PFSK-1 (cell line): ENCODE results near the gene TDRD3.

ENCODE experiments used
- FOXP2 ChIP-seq: optimal IDR thresholded peaks from 2 replicates; pipeline ENCODE3; 2011; ENCODE audit warnings: borderline replicate concordance, control low read depth, inconsistent platforms; ENCODE audit not compliant: insufficient read depth; ENCODE audit errors: extremely low read length, extremely low read depth
- POLR2AphosphoS5 ChIP-seq: IDR thresholded peaks from 2 replicates; pipeline ENCODE4 v1.6.1; 2012; ENCODE audit warnings: low read depth, mild to moderate bottlenecking, control low read depth, low read length, moderate library complexity
- SIN3A ChIP-seq: IDR thresholded peaks from 2 replicates; pipeline ENCODE4 v1.6.1; 2012; ENCODE audit warnings: mild to moderate bottlenecking, low read length, moderate library complexity, borderline replicate concordance; ENCODE audit not compliant: insufficient read depth
- TAF1 ChIP-seq: IDR thresholded peaks from 2 replicates; pipeline ENCODE4 v1.6.1; 2012; ENCODE audit warnings: low read length, control low read depth, borderline replicate concordance; ENCODE audit not compliant: insufficient read depth
- TF ChIP-seq, protein P1 (sequence below), 2 experiments: IDR thresholded peaks; 2 replicates each; pipeline versions ENCODE4 v1.6.1 to v1.8.0; 2011 to 2012; ENCODE audit warnings: low read depth in 2 of 2, low read length in 2 of 2, control low read depth in 1 of 2, inconsistent platforms in 1 of 2, mild to moderate bottlenecking in 1 of 2, moderate library complexity in 1 of 2; ENCODE audit not compliant: insufficient read depth in 1 of 2

TDRD3 gene

DNA sequence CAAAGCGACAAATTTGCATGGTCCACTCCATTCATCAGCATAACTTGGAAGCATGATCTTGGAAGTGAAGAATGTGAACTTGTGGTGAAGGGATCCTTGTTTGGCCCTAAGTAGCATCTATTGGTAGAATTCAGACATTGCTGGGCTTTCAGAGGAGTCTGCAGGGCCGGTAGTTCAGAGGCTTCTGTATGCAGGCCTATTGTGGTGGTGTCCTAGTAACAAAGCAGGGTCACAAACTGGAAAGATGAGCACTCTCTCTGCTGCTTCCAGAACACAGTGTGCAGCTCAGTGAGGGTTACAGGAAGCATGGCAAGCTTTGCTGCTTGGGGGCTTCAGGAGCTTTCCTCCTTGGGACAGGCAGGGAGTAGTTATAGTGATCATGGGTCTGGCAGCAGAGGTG is 206.0 kb downstream of the TDRD3 start:
- TF ChIP-seq FOXP2 (no peak), SIN3A (no peak), POLR2AphosphoS5 (no peak), TAF1 (no peak)
- TF ChIP-seq, protein P1, sequence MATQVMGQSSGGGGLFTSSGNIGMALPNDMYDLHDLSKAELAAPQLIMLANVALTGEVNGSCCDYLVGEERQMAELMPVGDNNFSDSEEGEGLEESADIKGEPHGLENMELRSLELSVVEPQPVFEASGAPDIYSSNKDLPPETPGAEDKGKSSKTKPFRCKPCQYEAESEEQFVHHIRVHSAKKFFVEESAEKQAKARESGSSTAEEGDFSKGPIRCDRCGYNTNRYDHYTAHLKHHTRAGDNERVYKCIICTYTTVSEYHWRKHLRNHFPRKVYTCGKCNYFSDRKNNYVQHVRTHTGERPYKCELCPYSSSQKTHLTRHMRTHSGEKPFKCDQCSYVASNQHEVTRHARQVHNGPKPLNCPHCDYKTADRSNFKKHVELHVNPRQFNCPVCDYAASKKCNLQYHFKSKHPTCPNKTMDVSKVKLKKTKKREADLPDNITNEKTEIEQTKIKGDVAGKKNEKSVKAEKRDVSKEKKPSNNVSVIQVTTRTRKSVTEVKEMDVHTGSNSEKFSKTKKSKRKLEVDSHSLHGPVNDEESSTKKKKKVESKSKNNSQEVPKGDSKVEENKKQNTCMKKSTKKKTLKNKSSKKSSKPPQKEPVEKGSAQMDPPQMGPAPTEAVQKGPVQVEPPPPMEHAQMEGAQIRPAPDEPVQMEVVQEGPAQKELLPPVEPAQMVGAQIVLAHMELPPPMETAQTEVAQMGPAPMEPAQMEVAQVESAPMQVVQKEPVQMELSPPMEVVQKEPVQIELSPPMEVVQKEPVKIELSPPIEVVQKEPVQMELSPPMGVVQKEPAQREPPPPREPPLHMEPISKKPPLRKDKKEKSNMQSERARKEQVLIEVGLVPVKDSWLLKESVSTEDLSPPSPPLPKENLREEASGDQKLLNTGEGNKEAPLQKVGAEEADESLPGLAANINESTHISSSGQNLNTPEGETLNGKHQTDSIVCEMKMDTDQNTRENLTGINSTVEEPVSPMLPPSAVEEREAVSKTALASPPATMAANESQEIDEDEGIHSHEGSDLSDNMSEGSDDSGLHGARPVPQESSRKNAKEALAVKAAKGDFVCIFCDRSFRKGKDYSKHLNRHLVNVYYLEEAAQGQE (IDR thresholded peaks at IDR 0.05; ENCODE audit: insufficient read depth in 1 of 2, low read depth in 2 of 2, low read length in 2 of 2) = no peak

DNA sequence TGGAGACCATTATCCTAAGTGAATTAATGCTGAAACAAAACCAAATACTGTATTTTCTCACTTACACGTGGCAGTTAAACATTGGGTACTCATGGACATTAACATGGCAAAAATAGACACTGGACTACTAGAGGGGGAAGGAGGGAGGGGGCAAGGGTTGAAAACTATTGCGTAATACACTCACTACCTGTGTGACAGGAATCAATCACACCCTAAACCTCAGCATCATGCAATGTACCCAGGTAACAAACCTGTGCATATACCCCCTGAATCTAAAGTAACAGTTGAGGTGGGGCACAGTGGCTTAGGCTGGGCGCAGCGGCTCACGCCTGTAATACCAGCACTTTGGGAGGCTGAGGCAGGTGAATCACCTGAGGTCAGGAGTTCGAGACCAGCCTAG is 207.0 kb downstream of the TDRD3 start:
- TF ChIP-seq, protein P1 (IDR thresholded peaks at IDR 0.05; ENCODE audit: insufficient read depth in 1 of 2, low read depth in 2 of 2, low read length in 2 of 2) = no peak
- no peak for TF ChIP-seq TAF1
- TF ChIP-seq FOXP2 = no peak
- no peak for TF ChIP-seq SIN3A
- no peak for TF ChIP-seq POLR2AphosphoS5

DNA sequence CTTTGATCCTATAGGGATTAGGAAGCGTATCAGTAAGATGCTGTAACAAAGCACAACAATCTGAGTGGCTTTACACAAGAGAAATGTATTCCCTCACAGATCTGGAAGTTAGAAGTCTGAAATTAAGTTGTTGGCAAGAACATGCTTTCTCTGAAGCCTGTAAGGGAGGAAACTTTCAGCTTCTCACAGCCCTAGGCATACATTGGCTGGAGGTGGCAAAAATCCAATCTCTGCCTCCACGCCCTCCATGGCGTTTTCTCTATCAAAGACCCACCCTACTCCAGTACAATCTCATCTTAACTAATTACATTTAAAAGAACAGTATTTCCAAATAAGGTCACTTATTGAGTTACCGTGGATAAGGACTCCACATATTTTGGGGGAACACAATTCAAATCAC is 211.9 kb downstream of the TDRD3 start:
- TF ChIP-seq POLR2AphosphoS5 = no peak
- no peak for TF ChIP-seq TAF1
- TF ChIP-seq FOXP2 = no peak
- TF ChIP-seq SIN3A = no peak
- TF ChIP-seq, protein P1 (IDR thresholded peaks at IDR 0.05; ENCODE audit: insufficient read depth in 1 of 2, low read depth in 2 of 2, low read length in 2 of 2) = no peak

DNA sequence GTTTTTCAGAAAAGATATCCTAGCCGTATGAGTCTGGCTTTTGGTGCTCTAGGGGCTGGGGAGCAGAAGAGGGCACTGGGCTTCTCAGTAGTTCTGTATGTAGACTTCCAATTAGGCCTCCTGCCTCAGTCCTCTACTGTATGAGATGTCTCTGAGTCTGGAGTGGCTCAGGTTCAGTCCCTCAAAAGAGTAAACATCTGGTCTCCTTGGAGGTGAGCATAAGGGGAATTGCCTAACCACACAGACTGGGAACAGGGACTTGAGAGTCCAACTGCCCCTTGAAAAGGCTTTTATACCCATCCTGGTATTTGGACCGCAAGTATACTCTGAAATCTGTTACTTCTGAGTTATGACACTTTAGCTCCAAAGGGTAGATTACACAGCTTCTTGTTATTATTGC is 214.5 kb downstream of the TDRD3 start:
- TF ChIP-seq POLR2AphosphoS5 = no peak

DNA sequence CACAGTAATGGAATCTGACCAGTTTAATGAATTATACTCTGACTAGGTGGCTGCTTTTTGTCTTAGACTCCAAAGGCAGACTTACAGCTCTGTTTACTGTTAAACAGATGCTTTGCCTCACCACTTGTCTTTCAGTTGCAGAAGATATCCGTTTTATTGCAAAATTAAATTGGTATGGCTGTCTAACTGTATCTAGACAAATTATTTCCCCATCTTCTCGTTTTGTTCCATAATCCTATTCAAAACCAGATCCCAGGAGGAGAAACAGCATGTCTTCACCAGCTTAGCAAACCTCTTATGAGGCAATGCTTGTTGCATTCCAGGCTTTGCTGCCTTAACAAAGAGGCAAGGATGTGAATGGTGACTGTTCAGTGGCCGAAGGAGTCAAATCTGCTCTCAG is 215.6 kb downstream of the TDRD3 start:
- no peak for TF ChIP-seq FOXP2
- no peak for TF ChIP-seq POLR2AphosphoS5
- no peak for TF ChIP-seq SIN3A
- no peak for TF ChIP-seq TAF1
- TF ChIP-seq, protein P1 (IDR thresholded peaks at IDR 0.05; ENCODE audit: insufficient read depth in 1 of 2, low read depth in 2 of 2, low read length in 2 of 2) = no peak
